Measurements from ENCODE around the gene KMT2C.
A peak's percentile ranks its signal among the peaks of the same experiment; 100 is the strongest.

Gene KMT2C

DNA sequence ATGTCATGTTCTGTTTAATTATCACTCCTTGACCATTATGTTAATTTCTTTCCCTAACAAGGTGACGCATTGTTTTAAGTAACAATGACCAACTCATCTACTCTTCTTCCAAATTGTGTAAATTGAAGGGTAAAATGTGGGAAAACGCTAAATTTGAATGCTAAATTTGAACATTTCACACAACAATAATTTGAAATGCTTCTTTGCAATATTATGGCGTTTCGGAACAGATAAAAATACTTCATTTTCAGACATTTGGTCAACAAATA, 29.2 kb upstream of the KMT2C start:
- TF ChIP-seq PPARA (CRISPR knock-in tag; IDR thresholded peaks at IDR 0.05; ENCODE audit: borderline replicate concordance), result no peak
- TF ChIP-seq, protein P1, sequence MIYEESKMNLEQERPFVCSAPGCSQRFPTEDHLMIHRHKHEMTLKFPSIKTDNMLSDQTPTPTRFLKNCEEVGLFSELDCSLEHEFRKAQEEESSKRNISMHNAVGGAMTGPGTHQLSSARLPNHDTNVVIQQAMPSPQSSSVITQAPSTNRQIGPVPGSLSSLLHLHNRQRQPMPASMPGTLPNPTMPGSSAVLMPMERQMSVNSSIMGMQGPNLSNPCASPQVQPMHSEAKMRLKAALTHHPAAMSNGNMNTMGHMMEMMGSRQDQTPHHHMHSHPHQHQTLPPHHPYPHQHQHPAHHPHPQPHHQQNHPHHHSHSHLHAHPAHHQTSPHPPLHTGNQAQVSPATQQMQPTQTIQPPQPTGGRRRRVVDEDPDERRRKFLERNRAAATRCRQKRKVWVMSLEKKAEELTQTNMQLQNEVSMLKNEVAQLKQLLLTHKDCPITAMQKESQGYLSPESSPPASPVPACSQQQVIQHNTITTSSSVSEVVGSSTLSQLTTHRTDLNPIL (CRISPR knock-in tag; IDR thresholded peaks at IDR 0.05; ENCODE audit: low read depth), result no peak
- no peak for TF ChIP-seq TOX (CRISPR knock-in tag; IDR thresholded peaks at IDR 0.05; ENCODE audit: borderline replicate concordance)
- TF ChIP-seq, protein P2, sequence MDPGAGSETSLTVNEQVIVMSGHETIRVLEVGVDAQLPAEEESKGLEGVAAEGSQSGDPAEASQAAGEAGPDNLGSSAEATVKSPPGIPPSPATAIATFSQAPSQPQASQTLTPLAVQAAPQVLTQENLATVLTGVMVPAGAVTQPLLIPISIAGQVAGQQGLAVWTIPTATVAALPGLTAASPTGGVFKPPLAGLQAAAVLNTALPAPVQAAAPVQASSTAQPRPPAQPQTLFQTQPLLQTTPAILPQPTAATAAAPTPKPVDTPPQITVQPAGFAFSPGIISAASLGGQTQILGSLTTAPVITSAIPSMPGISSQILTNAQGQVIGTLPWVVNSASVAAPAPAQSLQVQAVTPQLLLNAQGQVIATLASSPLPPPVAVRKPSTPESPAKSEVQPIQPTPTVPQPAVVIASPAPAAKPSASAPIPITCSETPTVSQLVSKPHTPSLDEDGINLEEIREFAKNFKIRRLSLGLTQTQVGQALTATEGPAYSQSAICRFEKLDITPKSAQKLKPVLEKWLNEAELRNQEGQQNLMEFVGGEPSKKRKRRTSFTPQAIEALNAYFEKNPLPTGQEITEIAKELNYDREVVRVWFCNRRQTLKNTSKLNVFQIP (CRISPR knock-in tag; IDR thresholded peaks at IDR 0.05; ENCODE audit: borderline replicate concordance, low read depth), result no peak
- TF ChIP-seq ARNTL (CRISPR knock-in tag; IDR thresholded peaks at IDR 0.05; ENCODE audit: borderline replicate concordance, low read depth), result no peak
- TF ChIP-seq, protein P3, sequence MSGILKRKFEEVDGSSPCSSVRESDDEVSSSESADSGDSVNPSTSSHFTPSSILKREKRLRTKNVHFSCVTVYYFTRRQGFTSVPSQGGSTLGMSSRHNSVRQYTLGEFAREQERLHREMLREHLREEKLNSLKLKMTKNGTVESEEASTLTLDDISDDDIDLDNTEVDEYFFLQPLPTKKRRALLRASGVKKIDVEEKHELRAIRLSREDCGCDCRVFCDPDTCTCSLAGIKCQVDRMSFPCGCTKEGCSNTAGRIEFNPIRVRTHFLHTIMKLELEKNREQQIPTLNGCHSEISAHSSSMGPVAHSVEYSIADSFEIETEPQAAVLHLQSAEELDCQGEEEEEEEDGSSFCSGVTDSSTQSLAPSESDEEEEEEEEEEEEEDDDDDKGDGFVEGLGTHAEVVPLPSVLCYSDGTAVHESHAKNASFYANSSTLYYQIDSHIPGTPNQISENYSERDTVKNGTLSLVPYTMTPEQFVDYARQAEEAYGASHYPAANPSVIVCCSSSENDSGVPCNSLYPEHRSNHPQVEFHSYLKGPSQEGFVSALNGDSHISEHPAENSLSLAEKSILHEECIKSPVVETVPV (CRISPR knock-in tag; IDR thresholded peaks at IDR 0.05), result no peak
- no peak for TF ChIP-seq ZNF70 (CRISPR knock-in tag; IDR thresholded peaks at IDR 0.05)
- TF ChIP-seq ZFP30 (CRISPR knock-in tag; IDR thresholded peaks at IDR 0.05), result no peak
- TF ChIP-seq ISL1 (CRISPR knock-in tag; IDR thresholded peaks at IDR 0.05), result no peak
- TF ChIP-seq CSDC2 (CRISPR knock-in tag; IDR thresholded peaks at IDR 0.05), result no peak
- TF ChIP-seq ZC3H10 (CRISPR knock-in tag; IDR thresholded peaks at IDR 0.05), result no peak
- TF ChIP-seq BACH2 (CRISPR knock-in tag; IDR thresholded peaks at IDR 0.05; ENCODE audit: borderline replicate concordance), result no peak
- TF ChIP-seq ESRRG (CRISPR knock-in tag; IDR thresholded peaks at IDR 0.05), result no peak
- TF ChIP-seq, protein P4, sequence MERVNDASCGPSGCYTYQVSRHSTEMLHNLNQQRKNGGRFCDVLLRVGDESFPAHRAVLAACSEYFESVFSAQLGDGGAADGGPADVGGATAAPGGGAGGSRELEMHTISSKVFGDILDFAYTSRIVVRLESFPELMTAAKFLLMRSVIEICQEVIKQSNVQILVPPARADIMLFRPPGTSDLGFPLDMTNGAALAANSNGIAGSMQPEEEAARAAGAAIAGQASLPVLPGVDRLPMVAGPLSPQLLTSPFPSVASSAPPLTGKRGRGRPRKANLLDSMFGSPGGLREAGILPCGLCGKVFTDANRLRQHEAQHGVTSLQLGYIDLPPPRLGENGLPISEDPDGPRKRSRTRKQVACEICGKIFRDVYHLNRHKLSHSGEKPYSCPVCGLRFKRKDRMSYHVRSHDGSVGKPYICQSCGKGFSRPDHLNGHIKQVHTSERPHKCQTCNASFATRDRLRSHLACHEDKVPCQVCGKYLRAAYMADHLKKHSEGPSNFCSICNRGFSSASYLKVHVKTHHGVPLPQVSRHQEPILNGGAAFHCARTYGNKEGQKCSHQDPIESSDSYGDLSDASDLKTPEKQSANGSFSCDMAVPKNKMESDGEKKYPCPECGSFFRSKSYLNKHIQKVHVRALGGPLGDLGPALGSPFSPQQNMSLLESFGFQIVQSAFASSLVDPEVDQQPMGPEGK (CRISPR knock-in tag; IDR thresholded peaks at IDR 0.05; ENCODE audit: borderline replicate concordance), result no peak
- no peak for TF ChIP-seq ZNF565 (CRISPR knock-in tag; conservative IDR thresholded peaks at IDR 0.05; ENCODE audit: low read depth)
- TF ChIP-seq ZFP3 (CRISPR knock-in tag; IDR thresholded peaks at IDR 0.05), result no peak
- no peak for TF ChIP-seq RARB (CRISPR knock-in tag; IDR thresholded peaks at IDR 0.05)
- TF ChIP-seq OSR1 (CRISPR knock-in tag; IDR thresholded peaks at IDR 0.05), result no peak
- TF ChIP-seq, protein P5, sequence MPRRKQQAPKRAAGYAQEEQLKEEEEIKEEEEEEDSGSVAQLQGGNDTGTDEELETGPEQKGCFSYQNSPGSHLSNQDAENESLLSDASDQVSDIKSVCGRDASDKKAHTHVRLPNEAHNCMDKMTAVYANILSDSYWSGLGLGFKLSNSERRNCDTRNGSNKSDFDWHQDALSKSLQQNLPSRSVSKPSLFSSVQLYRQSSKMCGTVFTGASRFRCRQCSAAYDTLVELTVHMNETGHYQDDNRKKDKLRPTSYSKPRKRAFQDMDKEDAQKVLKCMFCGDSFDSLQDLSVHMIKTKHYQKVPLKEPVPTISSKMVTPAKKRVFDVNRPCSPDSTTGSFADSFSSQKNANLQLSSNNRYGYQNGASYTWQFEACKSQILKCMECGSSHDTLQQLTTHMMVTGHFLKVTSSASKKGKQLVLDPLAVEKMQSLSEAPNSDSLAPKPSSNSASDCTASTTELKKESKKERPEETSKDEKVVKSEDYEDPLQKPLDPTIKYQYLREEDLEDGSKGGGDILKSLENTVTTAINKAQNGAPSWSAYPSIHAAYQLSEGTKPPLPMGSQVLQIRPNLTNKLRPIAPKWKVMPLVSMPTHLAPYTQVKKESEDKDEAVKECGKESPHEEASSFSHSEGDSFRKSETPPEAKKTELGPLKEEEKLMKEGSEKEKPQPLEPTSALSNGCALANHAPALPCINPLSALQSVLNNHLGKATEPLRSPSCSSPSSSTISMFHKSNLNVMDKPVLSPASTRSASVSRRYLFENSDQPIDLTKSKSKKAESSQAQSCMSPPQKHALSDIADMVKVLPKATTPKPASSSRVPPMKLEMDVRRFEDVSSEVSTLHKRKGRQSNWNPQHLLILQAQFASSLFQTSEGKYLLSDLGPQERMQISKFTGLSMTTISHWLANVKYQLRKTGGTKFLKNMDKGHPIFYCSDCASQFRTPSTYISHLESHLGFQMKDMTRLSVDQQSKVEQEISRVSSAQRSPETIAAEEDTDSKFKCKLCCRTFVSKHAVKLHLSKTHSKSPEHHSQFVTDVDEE (CRISPR knock-in tag; IDR thresholded peaks at IDR 0.05), result no peak

DNA sequence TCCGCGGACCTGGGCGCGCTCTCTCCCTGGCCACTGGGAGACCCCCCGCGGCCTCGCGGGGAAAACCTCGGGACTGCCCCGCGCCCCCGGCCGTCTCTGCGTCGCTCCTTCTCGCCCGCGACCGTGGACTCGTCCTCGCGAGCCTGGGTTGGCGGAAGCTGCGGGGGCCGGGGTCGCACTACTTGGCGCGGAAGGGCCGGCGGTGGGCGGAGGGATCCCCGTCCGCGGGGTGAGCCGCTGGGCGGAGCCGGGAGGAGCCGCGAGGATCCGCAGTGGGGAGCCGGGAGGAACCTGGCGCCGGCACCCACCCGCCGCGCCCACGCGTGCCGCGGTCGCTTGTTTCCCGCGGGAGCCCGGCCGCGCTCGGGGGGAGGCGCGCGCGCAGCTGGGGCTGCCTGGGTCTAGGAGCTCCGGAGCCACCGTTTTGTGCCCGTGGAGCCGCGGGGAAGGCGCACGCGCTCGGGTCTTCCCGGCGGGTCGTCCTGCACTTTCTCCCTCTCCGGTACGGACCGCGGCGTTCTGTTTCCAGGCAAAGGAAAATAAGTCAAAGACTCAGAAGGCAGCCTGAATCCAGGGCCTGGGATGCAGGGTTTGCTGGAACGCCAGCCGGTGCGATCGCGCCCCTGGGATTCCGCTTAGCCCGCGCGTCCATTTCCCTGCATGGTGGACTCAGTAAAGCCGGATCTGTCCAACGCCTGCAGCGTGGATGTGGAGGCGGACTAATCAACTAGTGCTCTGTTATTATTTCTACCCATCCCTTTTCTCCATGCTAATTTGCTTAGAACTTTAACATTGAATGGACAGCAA, 28.7 kb upstream of the KMT2C start:
- peak; percentile 63 for ATAC-seq
- TF ChIP-seq TCF4 (CRISPR knock-in tag; IDR thresholded peaks at IDR 0.05; ENCODE audit: borderline replicate concordance) (no peak), ZFP3 (CRISPR knock-in tag; IDR thresholded peaks at IDR 0.05) (peak; percentile 27; the same call in 1 of the 2 replicates), ZNF70 (CRISPR knock-in tag; IDR thresholded peaks at IDR 0.05) (0 out of 2 replicates have a peak, but pooled peaks have one; percentile 28), RARB (CRISPR knock-in tag; IDR thresholded peaks at IDR 0.05) (no peak), CSDC2 (CRISPR knock-in tag; IDR thresholded peaks at IDR 0.05) (0 out of 2 replicates have a peak, but pooled peaks have one; percentile 38), ZNF8 (CRISPR knock-in tag; IDR thresholded peaks at IDR 0.05) (peak; percentile 55; the same call in 1 of the 2 replicates), ARNTL (CRISPR knock-in tag; IDR thresholded peaks at IDR 0.05; ENCODE audit: borderline replicate concordance, low read depth) (peak; percentile 26; the same call in 1 of the 2 replicates), ESRRG (CRISPR knock-in tag; IDR thresholded peaks at IDR 0.05) (no peak), ISL1 (CRISPR knock-in tag; IDR thresholded peaks at IDR 0.05) (no peak)
- TF ChIP-seq, protein P5 (CRISPR knock-in tag; IDR thresholded peaks at IDR 0.05), result peak; percentile 50

More for the DNA sequence above, 29.2 kb upstream of the KMT2C start:
- ATAC-seq, result no peak
